H9 (cell line): Measurements from ENCODE around the gene BRCA2. TPM values are rescaled to one million over a fixed set of nuclear protein-coding genes. Genes with fewer than 3 reads are reported as not detected.

ENCODE experiments used
- DNase-seq: peaks from one replicate; pipeline ENCODE4 v3.0.0-alpha.2; 2017
- H2AFZ ChIP-seq: one replicate; pipeline ENCODE4 v1.6.1; 2013; ENCODE audit warnings: mild to moderate bottlenecking, low read length, control low read depth, moderate library complexity
- H2AK5ac ChIP-seq: 2 replicates; pipeline ENCODE4 v1.6.1; 2013; ENCODE audit warnings: low read length, control low read depth, mixed read lengths; ENCODE audit not compliant: insufficient read length
- H2BK120ac ChIP-seq: one replicate; pipeline ENCODE4 v1.6.1; 2013; ENCODE audit warnings: low read depth, mild to moderate bottlenecking, low read length, control low read depth, inconsistent platforms; ENCODE audit not compliant: poor library complexity, severe bottlenecking
- H2BK12ac ChIP-seq: 2 replicates; pipeline ENCODE4 v1.6.1; 2013; ENCODE audit warnings: low read length, control low read depth, mixed read lengths, low read depth; ENCODE audit not compliant: insufficient read length
- H2BK15ac ChIP-seq: 2 replicates; pipeline ENCODE4 v1.6.1; 2013; ENCODE audit warnings: low read depth, low read length, control low read depth
- H2BK20ac ChIP-seq: one replicate; pipeline ENCODE4 v1.6.1; 2013; ENCODE audit warnings: low read depth, mild to moderate bottlenecking, low read length, control low read depth, inconsistent platforms; ENCODE audit not compliant: poor library complexity, severe bottlenecking
- H2BK5ac ChIP-seq: 2 replicates; pipeline ENCODE4 v1.6.1; 2013; ENCODE audit warnings: low read length, control low read depth, mixed read lengths; ENCODE audit not compliant: insufficient read length
- H3K14ac ChIP-seq: 2 replicates; pipeline ENCODE4 v1.6.1; 2013; ENCODE audit warnings: low read length, control low read depth; ENCODE audit not compliant: insufficient read depth
- H3K18ac ChIP-seq: 2 replicates; pipeline ENCODE4 v1.6.1; 2013; ENCODE audit warnings: low read depth, mild to moderate bottlenecking, mixed read lengths, low read length, control low read depth; ENCODE audit not compliant: insufficient read length
- H3K23ac ChIP-seq: 2 replicates; pipeline ENCODE4 v1.6.1; 2013; ENCODE audit warnings: low read length, control low read depth, mixed read lengths, low read depth; ENCODE audit not compliant: insufficient read length
- H3K23me2 ChIP-seq: 2 replicates; pipeline ENCODE4 v1.6.1; 2013; ENCODE audit warnings: low read depth, mild to moderate bottlenecking, mixed read lengths, low read length, control low read depth; ENCODE audit not compliant: insufficient read length, poor library complexity, severe bottlenecking
- H3K27ac ChIP-seq: 2 replicates; pipeline ENCODE4 v1.5.1; 2013; ENCODE audit warnings: low read length, control low read depth, mixed read lengths, low read depth; ENCODE audit not compliant: insufficient read length
- H3K27me3 ChIP-seq: 2 replicates; pipeline ENCODE4 v1.6.1; 2013; ENCODE audit warnings: low read length, control low read depth, inconsistent platforms; ENCODE audit not compliant: insufficient read depth
- H3K4ac ChIP-seq: 2 replicates; pipeline ENCODE4 v1.6.1; 2013; ENCODE audit warnings: low read depth, mild to moderate bottlenecking, control low read depth, inconsistent platforms, low read length, moderate library complexity
- H3K4me1 ChIP-seq: 2 replicates; pipeline ENCODE4 v1.6.1; 2013; ENCODE audit warnings: low read length, control low read depth, inconsistent platforms; ENCODE audit not compliant: insufficient read depth
- H3K4me2 ChIP-seq: 2 replicates; pipeline ENCODE4 v1.6.1; 2013; ENCODE audit warnings: low read length, control low read depth, mixed read lengths; ENCODE audit not compliant: insufficient read length, insufficient read depth
- H3K56ac ChIP-seq: 2 replicates; pipeline ENCODE4 v1.6.1; 2013; ENCODE audit warnings: low read depth, mild to moderate bottlenecking, mixed read lengths, low read length, control low read depth; ENCODE audit not compliant: insufficient read length
- H3K79me1 ChIP-seq: 2 replicates; pipeline ENCODE4 v1.6.1; 2013; ENCODE audit warnings: low read depth, mild to moderate bottlenecking, moderate library complexity, low read length, control low read depth, inconsistent platforms; ENCODE audit not compliant: insufficient read depth, poor library complexity, severe bottlenecking
- H3K79me2 ChIP-seq: 2 replicates; pipeline ENCODE4 v1.6.1; 2013; ENCODE audit warnings: low read length, control low read depth, inconsistent platforms; ENCODE audit not compliant: insufficient read depth
- H3K9ac ChIP-seq: 2 replicates; pipeline ENCODE4 v1.6.1; 2013; ENCODE audit warnings: low read length, control low read depth, mixed read lengths; ENCODE audit not compliant: insufficient read length; ENCODE audit errors: extremely low read depth
- H3K9me3 ChIP-seq: one replicate; pipeline ENCODE4 v1.6.1; 2013; ENCODE audit warnings: low read depth, low read length, inconsistent platforms; ENCODE audit not compliant: control insufficient read depth
- H3T11ph ChIP-seq: one replicate; pipeline ENCODE4 v1.6.1; 2013; ENCODE audit warnings: mild to moderate bottlenecking, low read length, control low read depth, inconsistent platforms
- H4K20me1 ChIP-seq: one replicate; pipeline ENCODE4 v1.6.1; 2013; ENCODE audit not compliant: control insufficient read depth, insufficient read length, insufficient read depth
- H4K5ac ChIP-seq: 2 replicates; pipeline ENCODE4 v1.6.1; 2013; ENCODE audit warnings: low read depth, mild to moderate bottlenecking, mixed read lengths, low read length, control low read depth; ENCODE audit not compliant: insufficient read length
- H4K8ac ChIP-seq: replicated peaks from 2 replicates; pipeline ENCODE4 v1.6.1; 2013; ENCODE audit warnings: low read length, control low read depth, mixed read lengths, low read depth; ENCODE audit not compliant: insufficient read length
- H4K91ac ChIP-seq: 2 replicates; pipeline ENCODE4 v1.6.1; 2013; ENCODE audit warnings: low read depth, mild to moderate bottlenecking, moderate library complexity, mixed read lengths, low read length, control low read depth; ENCODE audit not compliant: insufficient read length
- H3K27ac Mint-ChIP-seq, 3 experiments: 2 replicates in 2 of 3; 3 replicates in 1 of 3; pipeline ENCODE4 v1.8.0; 2020 to 2021; ENCODE audit warnings: mixed read lengths in 3 of 3, mild to moderate bottlenecking in 1 of 3, moderate library complexity in 1 of 3
- H3K27me3 Mint-ChIP-seq: 2 replicates; pipeline ENCODE4 v1.8.0; 2021; ENCODE audit warnings: low read depth, mild to moderate bottlenecking, moderate library complexity, mixed read lengths
- H3K36me3 Mint-ChIP-seq, 3 experiments: 2 replicates in 2 of 3; 3 replicates in 1 of 3; pipeline ENCODE4 v1.8.0; 2020 to 2021; ENCODE audit warnings: low read depth in 3 of 3, mixed read lengths in 3 of 3; ENCODE audit not compliant: insufficient read depth in 1 of 3
- H3K4me1 Mint-ChIP-seq, 2 experiments: 2 replicates each; pipeline ENCODE4 v1.8.0; 2020; ENCODE audit warnings: mixed read lengths in 2 of 2
- H3K4me3 Mint-ChIP-seq, 2 experiments: 2 replicates in 1 of 2; 3 replicates in 1 of 2; pipeline ENCODE4 v1.8.0; 2020 to 2021; ENCODE audit warnings: mild to moderate bottlenecking in 2 of 2, mixed read lengths in 2 of 2, moderate library complexity in 1 of 2
- H3K9me3 Mint-ChIP-seq, 2 experiments: 2 replicates in 1 of 2; 3 replicates in 1 of 2; pipeline ENCODE4 v1.8.0; 2020; ENCODE audit warnings: mild to moderate bottlenecking in 2 of 2, mixed read lengths in 2 of 2, moderate library complexity in 1 of 2
- WGBS: extraction: QIAGEN DNeasy Blood & Tissue Kit; methylation state at CpG from one replicate; pipeline ENCODE4 v1.1.7; 2013; ENCODE audit warnings: missing lambda C conversion rate, low lambda C conversion rate, mixed read lengths; ENCODE audit not compliant: insufficient read length; ENCODE audit errors: extremely low coverage; 5-methylcytosine and 5-hydroxymethylcytosine counted together
- long read RNA-seq: library from polyadenylated mRNA; unstranded; transcript quantifications from one replicate; pipeline ENCODE4 v2.0.0, GENCODE V29; 2020
- total RNA-seq: library from RNA; stranded (reverse); gene quantifications from 2 replicates; pipeline ENCODE4 v1.2.1, GENCODE V29; 2021
- TF ChIP-seq, protein P1 (sequence below): fragments of 200-600 bp; sonication (generic); conservative IDR thresholded peaks from 3 replicates; pipeline ENCODE4 v1.8.0; 2021; ENCODE audit warnings: antibody characterized with exemption, mild to moderate bottlenecking

The BRCA2 gene
- 16.8 and 17.0 TPM in 2 replicates for total RNA-seq
- long read RNA-seq, partial matches to known transcripts: 100 of 112 reads
- long read RNA-seq, other reads (novel, unspliced or antisense): 12 of 112 reads

- H4K91ac ChIP-seq: no peak within 1 kb of the TSS
- H3K18ac ChIP-seq: peak within 1 kb of the TSS; percentile 97
- H3K4me1 Mint-ChIP-seq: peaks cover 10 to 11% of the 10 kb centered on the region in 2 experiments; a peak in 3 of 4 replicates
- H2AK5ac ChIP-seq: no peak within 1 kb of the TSS
- H3K23ac ChIP-seq: no peak within 1 kb of the TSS
- H3K79me2 ChIP-seq: no peaks in the 10 kb centered on the region
- no peak within 1 kb of the TSS for H2BK120ac ChIP-seq
- H4K5ac ChIP-seq: peak within 1 kb of the TSS; percentile 98
- H3K27me3 ChIP-seq: no peaks in the 10 kb centered on the region
- H3K4me2 ChIP-seq: peak within 1 kb of the TSS; percentile 96
- no peaks in the 10 kb centered on the region for H3K4me1 ChIP-seq
- peak; percentile 87 for DNase-seq
- TF ChIP-seq, protein P1, sequence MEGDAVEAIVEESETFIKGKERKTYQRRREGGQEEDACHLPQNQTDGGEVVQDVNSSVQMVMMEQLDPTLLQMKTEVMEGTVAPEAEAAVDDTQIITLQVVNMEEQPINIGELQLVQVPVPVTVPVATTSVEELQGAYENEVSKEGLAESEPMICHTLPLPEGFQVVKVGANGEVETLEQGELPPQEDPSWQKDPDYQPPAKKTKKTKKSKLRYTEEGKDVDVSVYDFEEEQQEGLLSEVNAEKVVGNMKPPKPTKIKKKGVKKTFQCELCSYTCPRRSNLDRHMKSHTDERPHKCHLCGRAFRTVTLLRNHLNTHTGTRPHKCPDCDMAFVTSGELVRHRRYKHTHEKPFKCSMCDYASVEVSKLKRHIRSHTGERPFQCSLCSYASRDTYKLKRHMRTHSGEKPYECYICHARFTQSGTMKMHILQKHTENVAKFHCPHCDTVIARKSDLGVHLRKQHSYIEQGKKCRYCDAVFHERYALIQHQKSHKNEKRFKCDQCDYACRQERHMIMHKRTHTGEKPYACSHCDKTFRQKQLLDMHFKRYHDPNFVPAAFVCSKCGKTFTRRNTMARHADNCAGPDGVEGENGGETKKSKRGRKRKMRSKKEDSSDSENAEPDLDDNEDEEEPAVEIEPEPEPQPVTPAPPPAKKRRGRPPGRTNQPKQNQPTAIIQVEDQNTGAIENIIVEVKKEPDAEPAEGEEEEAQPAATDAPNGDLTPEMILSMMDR: no peak
- H2AFZ ChIP-seq: peak within 1 kb of the TSS; percentile 10
- H3K27ac ChIP-seq: peak within 1 kb of the TSS; percentile 14
- peak within 1 kb of the TSS; percentile 80; the same call in 1 of the 2 replicates for H3K14ac ChIP-seq
- no peak within 1 kb of the TSS for H3K56ac ChIP-seq
- H2BK20ac ChIP-seq: no peak within 1 kb of the TSS
- H3K23me2 ChIP-seq: peaks cover 10% of the 10 kb centered on the region
- H3T11ph ChIP-seq: peak within 1 kb of the TSS; percentile 84
- no peaks in the 10 kb centered on the region for H3K79me1 ChIP-seq
- H4K8ac ChIP-seq: peak within 1 kb of the TSS; percentile 98
- H3K9me3 ChIP-seq: no peaks in the 10 kb centered on the region
- H3K4ac ChIP-seq: peak within 1 kb of the TSS; percentile 7; the same call in 1 of the 2 replicates
- no CpG with 5 or more reads among the region's 60 CpGs for WGBS
- peak within 1 kb of the TSS; percentile 88 to 89 for H3K4me3 Mint-ChIP-seq
- peaks cover 2 to 19% (median 13%) of the 10 kb centered on the region in 3 experiments; a peak in 5 of 7 replicates for H3K36me3 Mint-ChIP-seq
- H3K9ac ChIP-seq: peak within 1 kb of the TSS; percentile 99
- H2BK15ac ChIP-seq: no peak within 1 kb of the TSS; the same call in 1 of the 2 replicates
- H2BK5ac ChIP-seq: no peak within 1 kb of the TSS
- no peak within 1 kb of the TSS for H2BK12ac ChIP-seq
- H3K27ac Mint-ChIP-seq: peak within 1 kb of the TSS; percentile 93 to 99 (median 96)
- no peaks in the 10 kb centered on the region for H3K9me3 Mint-ChIP-seq
- H4K20me1 ChIP-seq: no peaks in the 10 kb centered on the region
- no peaks in the 10 kb centered on the region for H3K27me3 Mint-ChIP-seq
These were observed at the start of gene BRCA2, which contains the start of gene ZAR1L for GRCh38 chr13:32315238-32316027. BRCA2 (plus strand) TSS chr13:32315508; CDS start chr13:32316461, 953 bp downstream. ZAR1L (minus strand) TSS chr13:32315363; CDS start chr13:32311925, 3,438 bp downstream.
